Smooth muscle cell of the brain vasculature (primary cell): ENCODE data around the gene LAMA5.

Experiments used
- DNase-seq: peaks from one replicate; pipeline ENCODE4 v3.0.0-alpha.2; 2012; ENCODE audit warnings: low read depth, low spot score

The LAMA5 gene

GRCh38 chr20:62370807-62371587 is 3.9 kb upstream of the LAMA5 start:
- no peak for DNase-seq

GRCh38 chr20:62370115-62370806 is 3.1 kb upstream of the LAMA5 start:
- no peak for DNase-seq

- no peak for DNase-seq
Measured at GRCh38 chr20:62369815-62370114, 2.7 kb upstream of the LAMA5 start.

GRCh38 chr20:62368976-62369814 is 2.1 kb upstream of the LAMA5 start:
- no peak for DNase-seq

- no peak for DNase-seq
Measured at GRCh38 chr20:62368392-62368975, 1.4 kb upstream of the LAMA5 start.

GRCh38 chr20:62367633-62368391 is 700 bp upstream of the LAMA5 start:
- no peak for DNase-seq

GRCh38 chr20:62366370-62367135 is 559 bp downstream of the LAMA5 start:
- no peak for DNase-seq

GRCh38 chr20:62365814-62366369 is 1.2 kb downstream of the LAMA5 start:
- no peak for DNase-seq

- no peak for DNase-seq
Measured at GRCh38 chr20:62364911-62365736, 2.0 kb downstream of the LAMA5 start.

- no peak for DNase-seq
Measured at GRCh38 chr20:62363920-62364851, 2.9 kb downstream of the LAMA5 start.

GRCh38 chr20:62362991-62363919 is 3.9 kb downstream of the LAMA5 start:
- DNase-seq, result no peak

GRCh38 chr20:62362590-62362940 is 4.5 kb downstream of the LAMA5 start:
- no peak for DNase-seq

- DNase-seq, result no peak
Measured at GRCh38 chr20:62361799-62362589, 5.1 kb downstream of the LAMA5 start.

GRCh38 chr20:62360854-62361798 is 6.0 kb downstream of the LAMA5 start:
- no peak for DNase-seq

- no peak for DNase-seq
Measured at GRCh38 chr20:62359491-62360121, 7.5 kb downstream of the LAMA5 start.
